ENCODE data around the gene SLC44A1.
A peak's percentile ranks its signal among the peaks of the same experiment; 100 is the strongest.

The SLC44A1 gene

GRCh38 chr9:105393576-105394344 lies 149.3 kb downstream of the SLC44A1 start:
- no peak for DNase-seq (ENCODE audit: low spot score)

- no peak for DNase-seq (ENCODE audit: low spot score)
Observed at GRCh38 chr9:105396441-105396840, 152.0 kb downstream of the SLC44A1 start.

- no peak for DNase-seq (ENCODE audit: low spot score)
Observed at GRCh38 chr9:105396901-105397300, 152.4 kb downstream of the SLC44A1 start.

GRCh38 chr9:105399117-105399516 lies 154.7 kb downstream of the SLC44A1 start:
- DNase-seq (ENCODE audit: low spot score): no peak

- no peak for DNase-seq (ENCODE audit: low spot score)
Observed at GRCh38 chr9:105401651-105402050, 157.2 kb downstream of the SLC44A1 start.

- no peak for DNase-seq (ENCODE audit: low spot score)
Observed at GRCh38 chr9:105403552-105404248, 159.2 kb downstream of the SLC44A1 start.

GRCh38 chr9:105405514-105406131 lies 161.2 kb downstream of the SLC44A1 start:
- peak; percentile 35 for DNase-seq (ENCODE audit: low spot score)

GRCh38 chr9:105406369-105406768 lies 161.9 kb downstream of the SLC44A1 start:
- DNase-seq (ENCODE audit: low spot score): no peak

GRCh38 chr9:105413525-105413924 lies 169.1 kb downstream of the SLC44A1 start:
- peak; percentile 43 for DNase-seq (ENCODE audit: low spot score)

GRCh38 chr9:105414947-105415661 lies 170.7 kb downstream of the SLC44A1 start:
- peak; percentile 52 for DNase-seq (ENCODE audit: low spot score)

GRCh38 chr9:105415662-105415980 lies 171.2 kb downstream of the SLC44A1 start:
- DNase-seq (ENCODE audit: low spot score): no peak

- DNase-seq (ENCODE audit: low spot score): no peak
Observed at GRCh38 chr9:105416840-105417239, 172.4 kb downstream of the SLC44A1 start.

GRCh38 chr9:105418588-105419500 lies 174.4 kb downstream of the SLC44A1 start:
- no peak for DNase-seq (ENCODE audit: low spot score)

GRCh38 chr9:105419816-105420597 lies 175.6 kb downstream of the SLC44A1 start:
- DNase-seq (ENCODE audit: low spot score): no peak

- DNase-seq (ENCODE audit: low spot score): no peak
Observed at GRCh38 chr9:105421154-105421553, 176.7 kb downstream of the SLC44A1 start.

- peak; percentile 14 for DNase-seq (ENCODE audit: low spot score)
Observed at GRCh38 chr9:105421864-105422263, 177.4 kb downstream of the SLC44A1 start.

- DNase-seq (ENCODE audit: low spot score): peak; percentile 36
Observed at GRCh38 chr9:105425816-105426433, 181.5 kb downstream of the SLC44A1 start.

GRCh38 chr9:105426657-105427056 lies 182.2 kb downstream of the SLC44A1 start:
- DNase-seq (ENCODE audit: low spot score): no peak

GRCh38 chr9:105431424-105432246 lies 187.2 kb downstream of the SLC44A1 start:
- no peak for DNase-seq (ENCODE audit: low spot score)
